Astrocyte (in vitro differentiated cells and primary cell): ENCODE results near the gene PPM1F. TPM values are rescaled to one million over a fixed set of nuclear protein-coding genes. Genes with fewer than 3 reads are reported as not detected.

Source experiments
- DNase-seq: peaks from one replicate; pipeline ENCODE4 v3.0.0-alpha.2; 2010; ENCODE audit warnings: low read depth
- FAIRE-seq: peaks from 2 replicates; lab custom pipeline; 2011; peaks lifted over from hg19 to GRCh38; lab: Jason Lieb, UNC
- H2AFZ ChIP-seq: 2 replicates; pipeline ENCODE4 v1.6.0; 2012; ENCODE audit warnings: low read depth, low read length, inconsistent platforms
- H3K27ac ChIP-seq: 2 replicates; pipeline ENCODE4 v1.5.1; 2011; ENCODE audit warnings: low read depth, low read length, inconsistent platforms
- H3K27me3 ChIP-seq: 2 replicates; pipeline ENCODE4 v1.6.0; 2011; ENCODE audit warnings: low read length, inconsistent platforms; ENCODE audit not compliant: insufficient read depth
- H3K36me3 ChIP-seq: 2 replicates; pipeline ENCODE4 v1.5.1; 2011; ENCODE audit warnings: low read length, inconsistent platforms; ENCODE audit not compliant: insufficient read depth
- H3K4me1 ChIP-seq: 2 replicates; pipeline ENCODE4 v1.5.1; 2011; ENCODE audit warnings: low read length, inconsistent platforms; ENCODE audit not compliant: insufficient read depth
- H3K4me2 ChIP-seq: 2 replicates; pipeline ENCODE4 v1.6.0; 2012; ENCODE audit warnings: low read length, inconsistent platforms
- H3K4me3 ChIP-seq: 2 replicates; pipeline ENCODE4 v1.5.1; 2011; ENCODE audit warnings: low read depth, mild to moderate bottlenecking, low read length, inconsistent platforms; ENCODE audit not compliant: insufficient read depth
- H3K79me2 ChIP-seq: 2 replicates; pipeline ENCODE4 v1.6.0; 2012; ENCODE audit warnings: mild to moderate bottlenecking, low read length, inconsistent platforms; ENCODE audit not compliant: insufficient read depth
- H3K9ac ChIP-seq: 2 replicates; pipeline ENCODE4 v1.6.0; 2012; ENCODE audit warnings: mild to moderate bottlenecking, low read length, inconsistent platforms
- H3K9me3 ChIP-seq: 2 replicates; pipeline ENCODE4 v1.5.1; 2012; ENCODE audit warnings: low read depth, mild to moderate bottlenecking, low read length, inconsistent platforms; ENCODE audit not compliant: insufficient read depth
- H4K20me1 ChIP-seq: 2 replicates; pipeline ENCODE4 v1.6.0; 2012; ENCODE audit warnings: low read length, inconsistent platforms; ENCODE audit not compliant: insufficient read depth
- H3K27ac Mint-ChIP-seq: one replicate; pipeline ENCODE4 v1.8.0; 2021; ENCODE audit warnings: mild to moderate bottlenecking, mixed read lengths; ENCODE audit not compliant: unreplicated experiment
- H3K27me3 Mint-ChIP-seq: one replicate; pipeline ENCODE4 v1.8.0; 2021; ENCODE audit warnings: low read depth, mixed read lengths; ENCODE audit not compliant: unreplicated experiment
- H3K36me3 Mint-ChIP-seq: one replicate; pipeline ENCODE4 v1.8.0; 2021; ENCODE audit warnings: low read depth, mixed read lengths; ENCODE audit not compliant: unreplicated experiment
- H3K4me1 Mint-ChIP-seq: one replicate; pipeline ENCODE4 v1.8.0; 2021; ENCODE audit warnings: low read depth, mixed read lengths; ENCODE audit not compliant: unreplicated experiment
- H3K4me3 Mint-ChIP-seq: one replicate; pipeline ENCODE4 v1.8.0; 2021; ENCODE audit warnings: mild to moderate bottlenecking, moderate library complexity, mixed read lengths; ENCODE audit not compliant: unreplicated experiment
- H3K9me3 Mint-ChIP-seq: one replicate; pipeline ENCODE4 v1.8.0; 2021; ENCODE audit warnings: mild to moderate bottlenecking, mixed read lengths; ENCODE audit not compliant: unreplicated experiment
- CTCF ChIP-seq: IDR thresholded peaks from 2 replicates; pipeline ENCODE4 v1.5.1; 2011; ENCODE audit warnings: low read depth, mild to moderate bottlenecking, inconsistent platforms, low read length, moderate library complexity; ENCODE audit not compliant: insufficient read depth
- EZH2 ChIP-seq: IDR thresholded peaks from 2 replicates; pipeline ENCODE4 v1.6.1; 2012; ENCODE audit warnings: mild to moderate bottlenecking, low read length, inconsistent platforms; ENCODE audit not compliant: insufficient read depth
- total RNA-seq: library from RNA; stranded (reverse); gene quantifications from 2 replicates; pipeline ENCODE4 v1.2.1, GENCODE V29; 2021

PPM1F gene
- total RNA-seq, 1 donor from 2014 or later, result 27.9 TPM

GRCh38 chr22:21970037-21970799, 17.6 kb upstream of the PPM1F start:
- Mint-ChIP-seq H3K4me1 (no peaks in the 10 kb centered on the region), H3K36me3 (peaks cover 29% of the 10 kb centered on the region), H3K27ac (no peak overlapping the region), H3K4me3 (no peak overlapping the region), H3K9me3 (no peaks in the 10 kb centered on the region), H3K27me3 (no peaks in the 10 kb centered on the region)
- no peaks in the 10 kb centered on the region for H3K79me2 ChIP-seq
- DNase-seq (no peak), FAIRE-seq (no peak)
- H3K27ac ChIP-seq, result no peak overlapping the region
- H3K4me2 ChIP-seq, result no peak overlapping the region
- H3K9ac ChIP-seq, result no peak overlapping the region
- H3K4me3 ChIP-seq, result no peak overlapping the region
- no peaks in the 10 kb centered on the region for H3K9me3 ChIP-seq
- H3K27me3 ChIP-seq, result no peaks in the 10 kb centered on the region
- no peaks in the 10 kb centered on the region for H3K4me1 ChIP-seq
- peaks cover 41% of the 10 kb centered on the region for H3K36me3 ChIP-seq
- peaks cover 33% of the 10 kb centered on the region for H4K20me1 ChIP-seq
- no peak overlapping the region for H2AFZ ChIP-seq
- TF ChIP-seq CTCF (no peak), EZH2 (no peak)

GRCh38 chr22:21968452-21969129, 15.9 kb upstream of the PPM1F start:
- no peak overlapping the region for H3K9ac ChIP-seq
- H3K27me3 ChIP-seq, result no peaks in the 10 kb centered on the region
- FAIRE-seq, result no peak
- Mint-ChIP-seq H3K9me3 (no peaks in the 10 kb centered on the region), H3K36me3 (peaks cover 28% of the 10 kb centered on the region), H3K27me3 (no peaks in the 10 kb centered on the region), H3K4me3 (no peak overlapping the region), H3K4me1 (no peaks in the 10 kb centered on the region), H3K27ac (no peak overlapping the region)
- H3K36me3 ChIP-seq, result peaks cover 42% of the 10 kb centered on the region
- no peak overlapping the region for H2AFZ ChIP-seq
- H3K79me2 ChIP-seq, result no peaks in the 10 kb centered on the region
- no peaks in the 10 kb centered on the region for H3K9me3 ChIP-seq
- H3K4me1 ChIP-seq, result no peaks in the 10 kb centered on the region
- H3K4me2 ChIP-seq, result no peak overlapping the region
- peaks cover 21% of the 10 kb centered on the region for H4K20me1 ChIP-seq
- H3K4me3 ChIP-seq, result no peak overlapping the region
- no peak overlapping the region for H3K27ac ChIP-seq
- DNase-seq, result no peak
- TF ChIP-seq CTCF (no peak), EZH2 (no peak)

DNA sequence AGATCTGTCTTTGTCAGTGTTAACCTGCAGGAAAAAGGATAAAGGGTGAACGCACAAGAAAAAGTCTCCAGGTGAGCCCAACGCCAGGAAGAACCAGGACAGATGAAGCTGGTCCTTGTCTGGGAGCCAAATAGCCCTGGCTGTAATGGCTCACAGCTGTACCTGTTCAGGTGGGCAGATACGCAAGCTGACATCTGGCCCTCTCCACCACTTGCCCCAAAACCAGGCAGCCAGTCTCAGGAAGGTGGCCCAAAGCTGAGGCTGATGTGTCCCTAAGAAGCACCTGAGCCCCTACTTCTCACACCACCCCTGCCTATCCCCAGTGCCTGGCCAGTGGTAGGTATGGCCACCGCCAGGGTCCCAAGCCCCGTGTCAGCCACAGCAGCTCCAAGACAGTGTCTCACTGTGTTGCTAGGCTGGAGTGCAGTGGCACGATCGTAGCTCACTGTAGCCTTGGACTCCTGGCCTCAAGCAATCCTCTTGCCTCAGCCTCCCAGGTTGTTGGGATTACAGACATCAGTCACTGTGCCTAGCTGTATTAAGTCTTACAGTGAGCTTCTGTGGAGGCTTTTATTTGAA, 15.1 kb upstream of the PPM1F start:
- Mint-ChIP-seq H3K27me3 (no peaks in the 10 kb centered on the region), H3K27ac (no peak overlapping the region)
- FAIRE-seq, result no peak

More for the DNA sequence above, 15.1 kb upstream of the PPM1F start:
- no peaks in the 10 kb centered on the region for H3K79me2 ChIP-seq
- H3K9me3 Mint-ChIP-seq, result no peaks in the 10 kb centered on the region
- no peak overlapping the region for H3K4me2 ChIP-seq
- H3K4me3 ChIP-seq, result no peak overlapping the region
- no peaks in the 10 kb centered on the region for H3K9me3 ChIP-seq
- TF ChIP-seq EZH2 (no peak), CTCF (no peak)
- no peak overlapping the region for H3K4me3 Mint-ChIP-seq
- H4K20me1 ChIP-seq, result peaks cover 16% of the 10 kb centered on the region
- peaks cover 37% of the 10 kb centered on the region for H3K36me3 ChIP-seq
- no peak overlapping the region for H2AFZ ChIP-seq
- H3K27me3 ChIP-seq, result no peaks in the 10 kb centered on the region
- no peaks in the 10 kb centered on the region for H3K4me1 ChIP-seq
- H3K4me1 Mint-ChIP-seq, result no peaks in the 10 kb centered on the region
- H3K27ac ChIP-seq, result no peak overlapping the region
- H3K9ac ChIP-seq, result no peak overlapping the region
- peaks cover 29% of the 10 kb centered on the region for H3K36me3 Mint-ChIP-seq
- no peak for DNase-seq
